Activated naive CD8-positive, alpha-beta T cell (primary cell): ENCODE results near the gene SP5.
"Not testable (repeated sequence)": the region's sequence is repeated elsewhere in the genome, so short reads cannot be mapped to it uniquely, and the experiment has no call there.

Source experiments
- H3K27ac Mint-ChIP-seq: one replicate; pipeline ENCODE4 v1.8.0; 2021; ENCODE audit warnings: mixed read lengths
- H3K27me3 Mint-ChIP-seq: one replicate; pipeline ENCODE4 v1.8.0; 2021; ENCODE audit warnings: mixed read lengths
- H3K36me3 Mint-ChIP-seq: one replicate; pipeline ENCODE4 v1.8.0; 2021; ENCODE audit warnings: mixed read lengths
- H3K4me1 Mint-ChIP-seq: one replicate; pipeline ENCODE4 v1.8.0; 2021; ENCODE audit warnings: low read depth, mixed read lengths
- H3K4me3 Mint-ChIP-seq: one replicate; pipeline ENCODE4 v1.8.0; 2021; ENCODE audit warnings: mild to moderate bottlenecking, mixed read lengths
- H3K9me3 Mint-ChIP-seq: one replicate; pipeline ENCODE4 v1.8.0; 2021; ENCODE audit warnings: low read depth, mixed read lengths

The SP5 gene

GRCh38 chr2:170716851-170717598, 1.9 kb downstream of the SP5 start:
- peak overlapping the region; percentile 40 for H3K4me3 Mint-ChIP-seq
- H3K27me3 Mint-ChIP-seq = peaks cover 45% of the 10 kb centered on the region
- H3K27ac Mint-ChIP-seq = no peak overlapping the region

GRCh38 chr2:170717599-170717963, 2.4 kb downstream of the SP5 start:
- Mint-ChIP-seq H3K27ac (no peak overlapping the region), H3K36me3 (no peaks in the 10 kb centered on the region), H3K9me3 (no peaks in the 10 kb centered on the region), H3K27me3 (peaks cover 45% of the 10 kb centered on the region), H3K4me1 (peaks cover 26% of the 10 kb centered on the region), H3K4me3 (peak overlapping the region; percentile 41)

More at GRCh38 chr2:170716851-170717598, 1.9 kb downstream of the SP5 start:
- Mint-ChIP-seq H3K9me3 (no peaks in the 10 kb centered on the region), H3K36me3 (no peaks in the 10 kb centered on the region), H3K4me1 (peaks cover 32% of the 10 kb centered on the region)

- Mint-ChIP-seq H3K4me1 (peaks cover 23% of the 10 kb centered on the region), H3K27me3 (peaks cover 45% of the 10 kb centered on the region), H3K27ac (no peak overlapping the region), H3K9me3 (no peaks in the 10 kb centered on the region), H3K36me3 (no peaks in the 10 kb centered on the region), H3K4me3 (peak overlapping the region; percentile 41)
These were observed 3.0 kb downstream of the SP5 start for GRCh38 chr2:170717991-170718589.

GRCh38 chr2:170719810-170720209, 4.7 kb downstream of the SP5 start:
- Mint-ChIP-seq H3K4me1 (peaks cover 16% of the 10 kb centered on the region), H3K27me3 (peaks cover 48% of the 10 kb centered on the region), H3K9me3 (no peaks in the 10 kb centered on the region), H3K4me3 (no peak overlapping the region), H3K36me3 (no peaks in the 10 kb centered on the region), H3K27ac (no peak overlapping the region)

GRCh38 chr2:170721678-170722077, 6.5 kb downstream of the SP5 start:
- Mint-ChIP-seq H3K36me3 (no peaks in the 10 kb centered on the region), H3K9me3 (no peaks in the 10 kb centered on the region), H3K4me1 (peaks cover 10% of the 10 kb centered on the region), H3K27ac (no peak overlapping the region), H3K27me3 (peaks cover 47% of the 10 kb centered on the region), H3K4me3 (no peak overlapping the region)

GRCh38 chr2:170722301-170722700, 7.2 kb downstream of the SP5 start:
- Mint-ChIP-seq H3K27me3 (peaks cover 43% of the 10 kb centered on the region), H3K36me3 (no peaks in the 10 kb centered on the region), H3K27ac (no peak overlapping the region), H3K4me1 (peaks cover 7% of the 10 kb centered on the region), H3K4me3 (no peak overlapping the region), H3K9me3 (no peaks in the 10 kb centered on the region)

GRCh38 chr2:170723446-170723958, 8.4 kb downstream of the SP5 start:
- no peak overlapping the region for H3K4me3 Mint-ChIP-seq
- no peaks in the 10 kb centered on the region for H3K4me1 Mint-ChIP-seq
- H3K36me3 Mint-ChIP-seq = no peaks in the 10 kb centered on the region
- H3K27ac Mint-ChIP-seq = no peak overlapping the region
- peaks cover 37% of the 10 kb centered on the region for H3K27me3 Mint-ChIP-seq
- peaks cover 3% of the 10 kb centered on the region for H3K9me3 Mint-ChIP-seq

- H3K9me3 Mint-ChIP-seq = no peaks in the 10 kb centered on the region
- H3K27me3 Mint-ChIP-seq = peaks cover 14% of the 10 kb centered on the region
- H3K4me1 Mint-ChIP-seq = no peaks in the 10 kb centered on the region
- H3K4me3 Mint-ChIP-seq = no peak overlapping the region
- H3K27ac Mint-ChIP-seq = no peak overlapping the region
- H3K36me3 Mint-ChIP-seq = peaks cover 2% of the 10 kb centered on the region
These were observed 18.9 kb downstream of the SP5 start for GRCh38 chr2:170733798-170734600.

GRCh38 chr2:170734601-170735000, 19.5 kb downstream of the SP5 start:
- H3K36me3 Mint-ChIP-seq, H3K4me1 Mint-ChIP-seq, H3K9me3 Mint-ChIP-seq, H3K27ac Mint-ChIP-seq, H3K4me3 Mint-ChIP-seq: not testable (repeated sequence)
- H3K27me3 Mint-ChIP-seq = peaks cover 13% of the 10 kb centered on the region

- H3K27ac Mint-ChIP-seq = no peak overlapping the region
These were observed 21.5 kb downstream of the SP5 start for GRCh38 chr2:170736628-170737027.

GRCh38 chr2:170737406-170737805, 22.3 kb downstream of the SP5 start:
- H3K9me3 Mint-ChIP-seq = no peaks in the 10 kb centered on the region
- H3K36me3 Mint-ChIP-seq = no peaks in the 10 kb centered on the region
- H3K4me1 Mint-ChIP-seq = no peaks in the 10 kb centered on the region
- peaks cover 5% of the 10 kb centered on the region for H3K27me3 Mint-ChIP-seq
- H3K4me3 Mint-ChIP-seq = no peak overlapping the region
- H3K27ac Mint-ChIP-seq = no peak overlapping the region

More at GRCh38 chr2:170736628-170737027, 21.5 kb downstream of the SP5 start:
- Mint-ChIP-seq H3K4me3 (no peak overlapping the region), H3K4me1 (no peaks in the 10 kb centered on the region), H3K36me3 (no peaks in the 10 kb centered on the region), H3K9me3 (no peaks in the 10 kb centered on the region), H3K27me3 (peaks cover 5% of the 10 kb centered on the region)

GRCh38 chr2:170737821-170738220, 22.7 kb downstream of the SP5 start:
- Mint-ChIP-seq H3K36me3 (no peaks in the 10 kb centered on the region), H3K9me3 (no peaks in the 10 kb centered on the region), H3K4me1 (no peaks in the 10 kb centered on the region), H3K27me3 (peaks cover 5% of the 10 kb centered on the region), H3K4me3 (no peak overlapping the region), H3K27ac (no peak overlapping the region)

- Mint-ChIP-seq H3K27me3 (peaks cover 6% of the 10 kb centered on the region), H3K9me3 (no peaks in the 10 kb centered on the region), H3K4me1 (no peaks in the 10 kb centered on the region), H3K4me3 (no peak overlapping the region), H3K36me3 (no peaks in the 10 kb centered on the region), H3K27ac (no peak overlapping the region)
These were observed 23.9 kb downstream of the SP5 start for GRCh38 chr2:170739048-170739447.

- Mint-ChIP-seq H3K27me3 (peaks cover 12% of the 10 kb centered on the region), H3K4me3 (no peak overlapping the region), H3K4me1 (no peaks in the 10 kb centered on the region), H3K27ac (no peak overlapping the region), H3K36me3 (peaks cover 3% of the 10 kb centered on the region), H3K9me3 (no peaks in the 10 kb centered on the region)
These were observed 24.4 kb downstream of the SP5 start for GRCh38 chr2:170739507-170740046.

GRCh38 chr2:170740660-170741059, 25.5 kb downstream of the SP5 start:
- H3K9me3 Mint-ChIP-seq = no peaks in the 10 kb centered on the region
- H3K36me3 Mint-ChIP-seq = peaks cover 3% of the 10 kb centered on the region
- H3K4me1 Mint-ChIP-seq = no peaks in the 10 kb centered on the region
- peaks cover 17% of the 10 kb centered on the region for H3K27me3 Mint-ChIP-seq
- no peak overlapping the region for H3K27ac Mint-ChIP-seq
- H3K4me3 Mint-ChIP-seq = no peak overlapping the region
